Gastrocnemius medialis (tissue), 4 donors: ENCODE data around the gene CHAD. TPM values are rescaled to one million over a fixed set of nuclear protein-coding genes. Genes with fewer than 3 reads are reported as not detected.
"Not testable (repeated sequence)": the region's sequence is repeated elsewhere in the genome, so short reads cannot be mapped to it uniquely, and the experiment has no call there.

Experiments
- ATAC-seq, 2 donors: fragments of 150-250 bp; one replicate each; pipeline ENCODE4 v1.9.1; 2016
- DNase-seq, 2 donors: peaks; one replicate each; pipeline ENCODE4 v3.0.0-alpha.2; 2019
- H3K27ac ChIP-seq, 4 donors: fragments of 200-600 bp; sonication (generic); 1 replicate in 1 of 4; 2 replicates in 3 of 4; pipeline ENCODE4 v1.5.1; 2016 to 2018; ENCODE audit warnings: mild to moderate bottlenecking in 2 of 4, moderate library complexity in 1 of 4
- H3K27me3 ChIP-seq, 3 donors: fragments of 200-600 bp; sonication (generic) in 2 of 3; 1 replicate in 1 of 3; 2 replicates in 2 of 3; pipeline versions ENCODE4 v1.5.1 to v1.6.0; 2016 to 2019; ENCODE audit warnings: mild to moderate bottlenecking in 1 of 3, moderate library complexity in 1 of 3
- H3K36me3 ChIP-seq, 2 donors: fragments of 200-600 bp; sonication (generic) in 1 of 2; one replicate each; pipeline ENCODE4 v1.5.1; 2017 to 2018
- H3K4me1 ChIP-seq, 2 donors: fragments of 200-600 bp; sonication (generic) in 1 of 2; one replicate each; pipeline ENCODE4 v1.5.1; 2016 to 2017; ENCODE audit warnings: mild to moderate bottlenecking in 2 of 2
- H3K4me3 ChIP-seq, 4 donors: fragments of 200-600 bp; sonication (generic) in 3 of 4; 1 replicate in 1 of 4; 2 replicates in 3 of 4; pipeline ENCODE4 v1.5.1; 2016 to 2019; ENCODE audit warnings: mild to moderate bottlenecking in 2 of 4
- H3K9me3 ChIP-seq, 3 donors: fragments of 200-600 bp; sonication (generic) in 2 of 3; 1 replicate in 1 of 3; 2 replicates in 2 of 3; pipeline ENCODE4 v1.5.1; 2016 to 2019
- CTCF ChIP-seq, 5 experiments: fragments of 450-650 bp in 3 of 5; fragments of 200-600 bp in 2 of 5; sonication (generic) in 2 of 5; IDR thresholded peaks in 4 of 5; conservative IDR thresholded peaks in 1 of 5; 1 replicate in 4 of 5; 2 replicates in 1 of 5; pipeline ENCODE4 v1.5.1; 2016 to 2019; ENCODE audit warnings: antibody characterized with exemption in 5 of 5, mild to moderate bottlenecking in 3 of 5, moderate library complexity in 3 of 5
- POLR2A ChIP-seq, 2 donors: fragments of 450-650 bp; IDR thresholded peaks; one replicate each; pipeline ENCODE4 v1.6.1; 2017; ENCODE audit warnings: antibody characterized with exemption in 2 of 2, mild to moderate bottlenecking in 2 of 2, moderate library complexity in 2 of 2
- in situ Hi-C, 4 donors: fragments of 200-750 bp; cut with MboI; loops; one replicate each; pipeline versions ENCODE4 v1.15.0 to v1.8.0; 2017; ENCODE audit warnings: low sequenced_read_pairs in 4 of 4
- intact Hi-C: fragments of 100-400 bp; cut with DNase I; formaldehyde crosslinking; loops from one replicate; pipeline ENCODE4 v1.15.1; 2023; ENCODE audit warnings: low total_unique reads
- total RNA-seq, 4 donors: library from RNA; depleted of rRNA; stranded (reverse); fragments of >200 nt; gene quantifications; one replicate each; pipeline versions ENCODE4 v1.1.0 to v1.2.3, GENCODE V29; 2016

CHAD gene
- total RNA-seq, 4 donors from 2014 or later, result 1.8 to 8.8 TPM; not detected in 2

- ATAC-seq (no peak), DNase-seq (no peak)
- Histone ChIP-seq H3K4me1 (peaks cover 12 to 20% of the 10 kb centered on the region in 2 donors), H3K9me3 (no peaks in the 10 kb centered on the region), H3K4me3 (no peak overlapping the region), H3K36me3 (no peaks in the 10 kb centered on the region), H3K27ac (peak overlapping the region in 1 of 4 donors; percentile 73), H3K27me3 (no peaks in the 10 kb centered on the region)
- in situ Hi-C loops (loop anchor here in 1 of 4 donors (10.0 kb wide), 1 partner anchor 52 kb away; the partner anchor contains the start of gene RSAD1), intact Hi-C loops (loop anchor here (10.0 kb wide), 2 partner anchors 328 to 522 kb away; partner anchors contain the start of gene PDK2)
- no peak for TF ChIP-seq POLR2A (IDR thresholded peaks at IDR 0.05)
- no peak for TF ChIP-seq CTCF (IDR thresholded peaks at IDR 0.05 in 4 of 5, conservative IDR thresholded peaks at IDR 0.05 in 1 of 5)
These were observed 45.9 kb downstream of the CHAD start for GRCh38 chr17:50422738-50423137.

- TF ChIP-seq POLR2A (IDR thresholded peaks at IDR 0.05) (no peak), CTCF (IDR thresholded peaks at IDR 0.05 in 4 of 5, conservative IDR thresholded peaks at IDR 0.05 in 1 of 5) (no peak)
- intact Hi-C loops (loop anchor here (10.0 kb wide), 2 partner anchors 327 to 523 kb away; partner anchors contain the start of gene PDK2), in situ Hi-C loops (loop anchor here in 1 of 4 donors (10.0 kb wide), 1 partner anchor 53 kb away; the partner anchor contains the start of gene RSAD1)
- Histone ChIP-seq H3K4me1 (peaks cover 6 to 12% of the 10 kb centered on the region in 2 donors), H3K27me3 (no peaks in the 10 kb centered on the region), H3K36me3 (no peaks in the 10 kb centered on the region), H3K4me3 (peak overlapping the region; percentile 6 to 36 (median 13)), H3K9me3 (no peaks in the 10 kb centered on the region), H3K27ac (peak overlapping the region; percentile 38 to 73 (median 51))
- DNase-seq, result no peak
- ATAC-seq, result no peak
These were observed 47.2 kb downstream of the CHAD start for GRCh38 chr17:50421308-50422051.

GRCh38 chr17:50420419-50421112 lies 48.1 kb downstream of the CHAD start:
- Histone ChIP-seq H3K36me3 (no peaks in the 10 kb centered on the region), H3K27ac (peak overlapping the region in 2 of 4 donors; percentile 8 to 73), H3K9me3 (no peaks in the 10 kb centered on the region), H3K4me1 (peaks cover 4 to 12% of the 10 kb centered on the region in 2 donors), H3K27me3 (no peaks in the 10 kb centered on the region), H3K4me3 (no peak overlapping the region)
- no peak for DNase-seq
- in situ Hi-C loops, result loop anchor here in 1 of 4 donors (10.0 kb wide), 1 partner anchor 54 kb away; the partner anchor contains the start of gene RSAD1
- intact Hi-C loops, result loop anchor here (10.0 kb wide), 2 partner anchors 326 to 524 kb away; partner anchors contain the start of gene PDK2
- TF ChIP-seq CTCF (IDR thresholded peaks at IDR 0.05 in 4 of 5, conservative IDR thresholded peaks at IDR 0.05 in 1 of 5), result no peak
- ATAC-seq, result no peak

GRCh38 chr17:50419577-50419976 lies 49.1 kb downstream of the CHAD start:
- H3K4me3 ChIP-seq, DNase-seq, in situ Hi-C loops, ATAC-seq, H3K27ac ChIP-seq, H3K27me3 ChIP-seq, intact Hi-C loops, H3K4me1 ChIP-seq, H3K9me3 ChIP-seq, H3K36me3 ChIP-seq: not testable (repeated sequence)

GRCh38 chr17:50414808-50415207 lies 53.9 kb downstream of the CHAD start:
- ATAC-seq (no peak), DNase-seq (no peak)
- Histone ChIP-seq H3K27me3 (no peaks in the 10 kb centered on the region), H3K4me1 (no peaks in the 10 kb centered on the region), H3K36me3 (no peaks in the 10 kb centered on the region), H3K9me3 (no peaks in the 10 kb centered on the region), H3K4me3 (no peak overlapping the region), H3K27ac (no peak overlapping the region)
- in situ Hi-C loops (no loop called here), intact Hi-C loops (no loop called here)
- TF ChIP-seq CTCF (IDR thresholded peaks at IDR 0.05 in 4 of 5, conservative IDR thresholded peaks at IDR 0.05 in 1 of 5) (no peak), POLR2A (IDR thresholded peaks at IDR 0.05) (no peak)
